HG03432 (cell line): ENCODE data around the gene DNASE1L2.
"Not testable (repeated sequence)": the region's sequence is repeated elsewhere in the genome, so short reads cannot be mapped to it uniquely, and the experiment has no call there.

Experiments used
- ATAC-seq: cut with Tn5 transposase; IDR thresholded peaks from one replicate; pipeline ENCODE4 v1.9.1; 2021; ENCODE audit warnings: mild to moderate bottlenecking, moderate library complexity; ENCODE audit not compliant: unreplicated experiment

Gene DNASE1L2

DNA sequence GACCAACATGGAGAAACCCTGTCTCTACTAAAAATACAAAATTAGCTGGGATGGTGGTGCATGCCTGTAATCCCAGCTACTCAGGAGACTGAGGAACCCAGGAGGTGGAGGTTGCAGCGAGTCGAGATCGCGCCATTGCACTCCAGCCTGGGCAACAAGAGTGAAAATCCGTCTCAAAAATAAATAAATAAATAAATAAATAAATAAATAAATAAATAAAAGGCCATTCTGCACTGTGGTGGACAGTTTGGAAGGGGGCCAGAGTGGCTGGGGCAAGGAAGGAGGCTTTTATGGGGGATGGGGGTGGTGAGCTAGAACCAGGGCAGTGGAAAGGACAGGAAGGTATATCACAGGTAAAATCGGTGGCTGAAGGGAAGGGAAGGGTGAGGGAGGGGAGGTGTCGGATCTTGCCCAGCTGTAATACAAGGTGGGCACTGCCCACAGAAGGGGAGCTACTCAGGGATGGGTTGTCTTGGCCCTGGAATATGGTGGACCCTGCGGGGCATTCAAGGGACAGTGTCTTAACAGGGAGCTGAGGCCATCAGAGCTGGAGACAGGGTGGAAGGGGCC is 33.0 kb upstream of the DNASE1L2 start:
- not testable (repeated sequence) for ATAC-seq

DNA sequence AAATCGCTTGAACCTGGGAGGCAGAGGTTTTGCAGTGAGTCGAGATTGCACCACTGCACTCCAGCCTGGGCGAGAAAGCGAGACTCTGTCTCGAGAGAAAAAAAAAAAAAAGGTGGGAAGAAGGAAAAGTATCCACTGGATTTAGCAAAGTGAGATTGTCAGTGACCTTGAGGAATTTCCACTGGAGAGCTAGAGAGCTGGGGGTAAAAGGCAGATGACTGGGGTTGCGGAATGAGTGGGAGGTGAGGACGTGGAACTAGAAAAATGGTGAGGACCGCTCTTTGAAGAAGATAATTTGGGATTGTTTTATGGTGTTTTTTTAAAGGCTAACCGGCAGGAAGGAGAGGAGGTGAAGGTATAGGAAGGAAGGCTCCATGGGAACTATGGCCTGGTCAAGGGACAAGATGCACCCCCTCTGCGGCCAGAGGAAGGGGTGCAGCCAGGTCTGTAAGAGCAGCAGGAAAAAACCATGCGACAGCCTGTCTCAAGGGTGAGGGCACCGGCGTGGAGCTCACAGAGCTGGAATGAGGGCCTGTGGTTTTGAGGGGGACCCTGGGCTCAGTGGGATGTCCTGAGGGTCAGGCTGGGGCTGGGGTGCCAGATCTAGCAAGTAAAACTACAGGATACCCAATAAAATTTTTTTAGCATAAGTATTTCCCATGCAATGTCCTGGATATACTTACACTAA is 31.7 kb upstream of the DNASE1L2 start:
- no peak for ATAC-seq

GRCh38 chr16:2205104-2205966 is 30.9 kb upstream of the DNASE1L2 start, which contains the start of gene MLST8:
MLST8 (plus strand) TSS chr16:2205454; CDS start chr16:2206086, 632 bp downstream.
- ATAC-seq = peak; percentile 70

- ATAC-seq = peak; percentile 8
Observed at GRCh38 chr16:2205967-2206313, 30.3 kb upstream of the DNASE1L2 start.

DNA sequence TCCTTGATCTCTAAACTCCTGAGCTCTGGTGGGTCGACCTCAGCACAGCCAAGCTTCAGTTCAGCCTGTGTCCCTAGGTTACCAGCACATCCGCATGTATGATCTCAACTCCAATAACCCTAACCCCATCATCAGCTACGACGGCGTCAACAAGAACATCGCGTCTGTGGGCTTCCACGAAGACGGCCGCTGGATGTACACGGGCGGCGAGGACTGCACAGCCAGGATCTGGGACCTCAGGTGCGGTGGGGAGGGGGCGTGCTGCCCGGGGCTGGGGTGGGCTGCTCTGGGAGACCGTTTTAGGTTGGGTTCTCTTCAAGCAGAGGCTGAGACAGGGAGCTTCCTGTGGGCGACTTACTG is 29.8 kb upstream of the DNASE1L2 start:
- no peak for ATAC-seq

GRCh38 chr16:2206780-2207433 is 29.3 kb upstream of the DNASE1L2 start:
- ATAC-seq = no peak

DNA sequence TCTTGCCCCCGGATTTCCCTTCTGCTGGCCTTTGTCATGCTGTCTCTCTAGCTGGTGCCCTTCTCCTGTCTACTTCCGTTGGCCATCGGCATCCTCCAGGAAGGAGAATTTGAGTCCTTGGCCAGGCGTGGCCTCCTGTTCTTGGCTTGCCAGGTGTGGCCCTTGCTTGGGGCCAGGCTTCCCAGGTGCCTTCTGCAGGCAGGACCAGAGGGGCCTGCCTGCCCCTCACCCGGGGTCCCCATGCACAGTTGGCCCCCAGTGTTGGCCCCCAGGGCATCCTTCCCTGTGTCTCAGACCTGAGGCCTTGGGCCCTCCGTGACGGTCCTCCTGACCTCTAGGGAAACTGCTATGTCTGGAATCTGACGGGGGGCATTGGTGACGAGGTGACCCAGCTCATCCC is 28.4 kb upstream of the DNASE1L2 start:
- no peak for ATAC-seq

- ATAC-seq = no peak
Observed at GRCh38 chr16:2208308-2208707, 27.9 kb upstream of the DNASE1L2 start.

- ATAC-seq = no peak
Observed at GRCh38 chr16:2208772-2209171, 27.5 kb upstream of the DNASE1L2 start.

- ATAC-seq = no peak
Observed at GRCh38 chr16:2209258-2210008, 26.8 kb upstream of the DNASE1L2 start.

- ATAC-seq = no peak
Observed at GRCh38 chr16:2210009-2210332, 26.3 kb upstream of the DNASE1L2 start.

- ATAC-seq = no peak
Observed at GRCh38 chr16:2210386-2211365, 25.6 kb upstream of the DNASE1L2 start, which contains the start of gene BRICD5. BRICD5 (minus strand) TSS chr16:2210863; CDS start chr16:2210833, 30 bp downstream.

DNA sequence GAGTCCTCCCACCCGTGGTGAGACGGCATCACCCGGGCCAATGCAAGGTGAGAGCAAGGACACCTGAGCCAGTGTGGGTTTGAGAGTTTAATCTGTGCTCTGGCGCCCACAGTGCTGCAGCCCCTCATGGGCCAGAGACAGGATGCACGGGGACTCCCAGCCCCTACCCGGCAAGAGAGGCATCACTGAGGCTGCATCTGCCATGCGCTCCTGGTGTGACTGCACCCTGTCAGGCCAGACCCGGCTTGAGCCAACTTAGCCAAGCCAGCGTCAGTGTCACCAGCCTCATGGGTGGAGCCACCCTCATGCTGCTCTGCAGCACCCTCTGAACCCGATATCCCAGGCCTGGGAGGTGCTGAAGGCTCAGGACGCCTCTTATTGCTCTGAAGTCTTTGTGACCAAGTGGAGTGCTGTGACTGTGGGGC is 24.3 kb upstream of the DNASE1L2 start:
- ATAC-seq = no peak

DNA sequence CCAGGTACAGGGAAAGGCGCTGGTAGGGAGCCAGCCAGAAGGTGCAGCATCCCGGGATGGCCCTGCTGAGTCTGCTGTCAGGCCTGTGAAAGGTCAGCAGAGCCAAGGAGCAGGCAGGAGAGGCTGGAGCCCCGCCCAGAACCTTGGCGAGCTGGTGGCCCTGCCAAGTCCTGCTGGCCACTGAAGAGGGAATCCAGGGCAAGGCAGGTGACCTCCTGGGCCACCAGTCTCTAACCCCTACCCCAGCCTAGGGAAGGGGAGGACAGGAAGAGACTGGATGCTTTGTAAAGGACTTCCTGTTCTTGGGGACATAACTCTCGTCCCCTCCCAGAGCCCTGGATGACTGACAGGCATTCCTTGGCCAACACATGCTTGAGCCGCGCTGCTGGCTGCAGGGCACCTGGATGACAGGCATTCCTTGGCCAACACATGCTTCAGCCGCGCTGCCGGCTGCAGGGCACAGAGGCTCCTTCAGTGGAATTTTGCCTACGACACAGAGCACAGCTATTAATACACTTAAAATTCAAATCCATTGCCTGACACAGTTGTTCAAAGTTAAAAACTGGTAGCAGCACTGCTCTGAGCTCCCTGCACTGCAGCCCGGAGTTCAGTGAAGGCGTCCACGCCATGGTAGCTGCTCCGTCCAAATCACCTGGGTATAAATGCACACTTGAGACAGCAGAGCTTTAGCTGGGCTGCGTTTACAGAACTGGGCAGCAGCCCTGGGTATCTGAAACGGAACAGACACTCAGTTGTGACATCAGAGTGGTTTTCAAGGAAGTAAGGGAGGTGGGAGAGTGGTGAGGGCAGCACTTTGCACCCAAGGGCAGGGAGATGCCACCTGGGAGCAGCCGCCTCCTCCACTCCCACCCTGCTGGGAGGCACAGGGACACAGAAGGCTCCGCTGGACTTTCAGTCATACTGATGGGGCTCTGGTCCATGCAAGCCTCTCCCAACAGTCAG is 23.6 kb upstream of the DNASE1L2 start:
- no peak for ATAC-seq

GRCh38 chr16:2213817-2214718 is 22.2 kb upstream of the DNASE1L2 start:
- peak; percentile 8 for ATAC-seq

GRCh38 chr16:2214719-2214968 is 21.6 kb upstream of the DNASE1L2 start, which contains the start of gene PGP:
PGP (minus strand) TSS chr16:2214840; CDS start chr16:2214777, 63 bp downstream.
- peak; percentile 77 for ATAC-seq

DNA sequence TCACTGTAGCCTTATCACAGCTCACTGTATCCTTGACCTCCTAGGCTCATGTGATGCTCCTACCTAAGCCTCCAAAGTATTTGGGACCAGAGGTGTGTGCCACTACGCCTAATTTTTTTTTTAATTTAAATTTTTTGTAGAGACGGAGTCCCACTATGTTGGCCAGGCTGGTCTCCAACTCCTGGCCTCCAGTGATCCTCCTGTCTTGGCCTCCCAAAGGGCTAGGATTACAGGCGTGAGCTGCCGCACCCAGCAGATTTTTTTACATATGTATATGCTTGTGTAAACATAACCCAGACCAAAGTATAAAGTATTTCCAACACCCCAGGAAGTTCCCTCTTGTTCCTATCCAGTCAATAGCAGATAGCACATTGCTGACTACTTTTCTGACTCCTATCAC is 19.9 kb upstream of the DNASE1L2 start:
- no peak for ATAC-seq
